ENCODE measurements around the gene TTN.
A peak's percentile ranks its signal among the peaks of the same experiment; 100 is the strongest.

The TTN gene

GRCh38 chr2:178530131-178530530 lies 277.1 kb downstream of the TTN start:
- Histone ChIP-seq H3K4me2 (ENCODE audit: low read depth, low read length) (peak overlapping the region; percentile 35; the same call in 1 of the 2 replicates), H3K79me2 (ENCODE audit: low read length) (no peaks in the 10 kb centered on the region)
- DNase-seq = no peak

GRCh38 chr2:178529194-178529593 lies 278.0 kb downstream of the TTN start:
- Histone ChIP-seq H3F3A (ENCODE audit: insufficient read depth, low read length) (peaks cover 16% of the 10 kb centered on the region), H4K20me1 (ENCODE audit: insufficient read depth, low read length) (no peaks in the 10 kb centered on the region; the same call in 1 of the 2 replicates), H3K79me2 (ENCODE audit: low read length) (peaks cover 3% of the 10 kb centered on the region), H3K4me1 (ENCODE audit: low read length) (peaks cover 17% of the 10 kb centered on the region), H3K9me3 (replicated peaks; ENCODE audit: insufficient read depth, low read length) (no peaks in the 10 kb centered on the region), H3K9ac (ENCODE audit: low read length) (no peak overlapping the region), H2AFZ (ENCODE audit: low read length) (no peak overlapping the region), H3K27ac (ENCODE audit: low read length) (no peak overlapping the region), H3K36me3 (replicated peaks; ENCODE audit: insufficient read depth, low read length) (no peaks in the 10 kb centered on the region), H3K27me3 (replicated peaks; ENCODE audit: insufficient read depth, low read length) (no peaks in the 10 kb centered on the region), H3K4me2 (ENCODE audit: low read depth, low read length) (no peak overlapping the region), H3K9me2 (replicated peaks; ENCODE audit: insufficient read depth, low read length) (no peaks in the 10 kb centered on the region), H3K4me3 (ENCODE audit: low read length) (no peak overlapping the region)
- TF ChIP-seq EZH2phosphoT487 (IDR thresholded peaks at IDR 0.05; ENCODE audit: low read length) (no peak), EZH2 (optimal IDR thresholded peaks at IDR 0.05; ENCODE audit: low read depth, low read length) (no peak)
- TF ChIP-seq, protein P1, sequence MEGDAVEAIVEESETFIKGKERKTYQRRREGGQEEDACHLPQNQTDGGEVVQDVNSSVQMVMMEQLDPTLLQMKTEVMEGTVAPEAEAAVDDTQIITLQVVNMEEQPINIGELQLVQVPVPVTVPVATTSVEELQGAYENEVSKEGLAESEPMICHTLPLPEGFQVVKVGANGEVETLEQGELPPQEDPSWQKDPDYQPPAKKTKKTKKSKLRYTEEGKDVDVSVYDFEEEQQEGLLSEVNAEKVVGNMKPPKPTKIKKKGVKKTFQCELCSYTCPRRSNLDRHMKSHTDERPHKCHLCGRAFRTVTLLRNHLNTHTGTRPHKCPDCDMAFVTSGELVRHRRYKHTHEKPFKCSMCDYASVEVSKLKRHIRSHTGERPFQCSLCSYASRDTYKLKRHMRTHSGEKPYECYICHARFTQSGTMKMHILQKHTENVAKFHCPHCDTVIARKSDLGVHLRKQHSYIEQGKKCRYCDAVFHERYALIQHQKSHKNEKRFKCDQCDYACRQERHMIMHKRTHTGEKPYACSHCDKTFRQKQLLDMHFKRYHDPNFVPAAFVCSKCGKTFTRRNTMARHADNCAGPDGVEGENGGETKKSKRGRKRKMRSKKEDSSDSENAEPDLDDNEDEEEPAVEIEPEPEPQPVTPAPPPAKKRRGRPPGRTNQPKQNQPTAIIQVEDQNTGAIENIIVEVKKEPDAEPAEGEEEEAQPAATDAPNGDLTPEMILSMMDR (IDR thresholded peaks at IDR 0.05; ENCODE audit: low read length) = no peak
- DNase-seq = no peak

More at GRCh38 chr2:178530131-178530530, 277.1 kb downstream of the TTN start:
- Histone ChIP-seq H3K27ac (ENCODE audit: low read length) (no peak overlapping the region), H3K27me3 (replicated peaks; ENCODE audit: insufficient read depth, low read length) (no peaks in the 10 kb centered on the region), H3K36me3 (replicated peaks; ENCODE audit: insufficient read depth, low read length) (no peaks in the 10 kb centered on the region), H3K4me3 (ENCODE audit: low read length) (no peak overlapping the region), H3K9me2 (replicated peaks; ENCODE audit: insufficient read depth, low read length) (no peaks in the 10 kb centered on the region), H3K4me1 (ENCODE audit: low read length) (peaks cover 17% of the 10 kb centered on the region), H2AFZ (ENCODE audit: low read length) (no peak overlapping the region), H3K9me3 (replicated peaks; ENCODE audit: insufficient read depth, low read length) (no peaks in the 10 kb centered on the region), H3F3A (ENCODE audit: insufficient read depth, low read length) (peaks cover 16% of the 10 kb centered on the region), H3K9ac (ENCODE audit: low read length) (no peak overlapping the region), H4K20me1 (ENCODE audit: insufficient read depth, low read length) (no peaks in the 10 kb centered on the region; the same call in 1 of the 2 replicates)
- TF ChIP-seq EZH2phosphoT487 (IDR thresholded peaks at IDR 0.05; ENCODE audit: low read length) = no peak
- TF ChIP-seq EZH2 (optimal IDR thresholded peaks at IDR 0.05; ENCODE audit: low read depth, low read length) = no peak
- TF ChIP-seq, protein P1 (IDR thresholded peaks at IDR 0.05; ENCODE audit: low read length) = no peak

GRCh38 chr2:178528647-178529046 lies 278.6 kb downstream of the TTN start:
- no peak for DNase-seq
- no peak overlapping the region for H3K27ac ChIP-seq (ENCODE audit: low read length)
- no peak overlapping the region for H3K4me2 ChIP-seq (ENCODE audit: low read depth, low read length)
- H3K4me3 ChIP-seq (ENCODE audit: low read length) = no peak overlapping the region
- H3K9me3 ChIP-seq (replicated peaks; ENCODE audit: insufficient read depth, low read length) = no peaks in the 10 kb centered on the region
- no peaks in the 10 kb centered on the region for H3K27me3 ChIP-seq (replicated peaks; ENCODE audit: insufficient read depth, low read length)
- H3F3A ChIP-seq (ENCODE audit: insufficient read depth, low read length) = peaks cover 16% of the 10 kb centered on the region
- no peaks in the 10 kb centered on the region; the same call in 1 of the 2 replicates for H4K20me1 ChIP-seq (ENCODE audit: insufficient read depth, low read length)
- peaks cover 8% of the 10 kb centered on the region for H3K79me2 ChIP-seq (ENCODE audit: low read length)
- H3K4me1 ChIP-seq (ENCODE audit: low read length) = peaks cover 17% of the 10 kb centered on the region
- TF ChIP-seq EZH2phosphoT487 (IDR thresholded peaks at IDR 0.05; ENCODE audit: low read length) = no peak
- TF ChIP-seq, protein P1 (IDR thresholded peaks at IDR 0.05; ENCODE audit: low read length) = no peak
- H3K9me2 ChIP-seq (replicated peaks; ENCODE audit: insufficient read depth, low read length) = no peaks in the 10 kb centered on the region
- no peak overlapping the region for H2AFZ ChIP-seq (ENCODE audit: low read length)
- H3K36me3 ChIP-seq (replicated peaks; ENCODE audit: insufficient read depth, low read length) = no peaks in the 10 kb centered on the region
- no peak overlapping the region for H3K9ac ChIP-seq (ENCODE audit: low read length)
